Ishikawa (cell line): ENCODE data around the gene BCL7B.

Experiments
- CEBPB ChIP-seq: IDR thresholded peaks from 2 replicates; pipeline ENCODE4 v1.6.1; 2012
- EP300 ChIP-seq: IDR thresholded peaks from 2 replicates; pipeline ENCODE4 v1.6.1; 2012; ENCODE audit warnings: borderline replicate concordance
- RAD21 ChIP-seq: IDR thresholded peaks from 2 replicates; pipeline ENCODE4 v1.6.1; 2012; ENCODE audit warnings: low read depth
- TAF1 ChIP-seq: IDR thresholded peaks from 2 replicates; pipeline ENCODE4 v1.6.1; 2012; ENCODE audit warnings: low read depth, mild to moderate bottlenecking
- TCF12 ChIP-seq: IDR thresholded peaks from 2 replicates; pipeline ENCODE4 v1.6.1; 2012; ENCODE audit warnings: low read depth
- YY1 ChIP-seq: IDR thresholded peaks from 2 replicates; pipeline ENCODE4 v1.6.1; 2012; ENCODE audit warnings: low read depth
- ZBTB7A ChIP-seq: IDR thresholded peaks from 2 replicates; pipeline ENCODE4 v1.6.1; 2012; ENCODE audit warnings: low read depth

GRCh38 chr7:73596191-73597065 lies 38.9 kb upstream of the BCL7B start:
- no peak for TF ChIP-seq EP300
- TF ChIP-seq RAD21: no peak
- no peak for TF ChIP-seq YY1
- TF ChIP-seq ZBTB7A: no peak
- no peak for TF ChIP-seq TAF1
- TF ChIP-seq CEBPB: no peak
- no peak for TF ChIP-seq TCF12
